HPDE6-E6E7 (cell line): ENCODE measurements around the gene TSPYL1.
A peak's percentile ranks its signal among the peaks of the same experiment; 100 is the strongest.

Experiments used
- DNase-seq: peaks from one replicate; pipeline ENCODE4 v3.0.0; 2011; ENCODE audit warnings: missing footprints; ENCODE audit errors: extremely low spot score

The TSPYL1 gene

DNA sequence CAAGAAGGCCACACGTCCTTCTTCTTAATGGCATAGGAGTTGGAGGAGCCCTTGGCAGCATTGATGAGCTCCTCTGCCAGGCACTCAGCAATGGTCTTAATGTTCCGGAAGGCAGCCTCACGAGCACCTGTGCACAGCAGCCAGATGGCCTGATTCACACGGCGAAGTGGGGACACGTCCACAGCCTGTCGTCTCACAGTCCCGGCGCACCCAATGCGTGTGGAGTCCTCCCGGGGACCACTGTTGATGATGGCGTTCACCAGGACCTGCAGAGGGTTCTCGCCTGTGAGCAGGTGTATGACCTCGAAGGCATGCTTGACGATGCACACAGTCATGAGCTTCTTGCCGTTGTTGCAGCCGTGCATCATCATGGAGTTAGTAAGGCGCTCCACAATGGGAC lies 21.2 kb downstream of the TSPYL1 start:
- DNase-seq: no peak

DNA sequence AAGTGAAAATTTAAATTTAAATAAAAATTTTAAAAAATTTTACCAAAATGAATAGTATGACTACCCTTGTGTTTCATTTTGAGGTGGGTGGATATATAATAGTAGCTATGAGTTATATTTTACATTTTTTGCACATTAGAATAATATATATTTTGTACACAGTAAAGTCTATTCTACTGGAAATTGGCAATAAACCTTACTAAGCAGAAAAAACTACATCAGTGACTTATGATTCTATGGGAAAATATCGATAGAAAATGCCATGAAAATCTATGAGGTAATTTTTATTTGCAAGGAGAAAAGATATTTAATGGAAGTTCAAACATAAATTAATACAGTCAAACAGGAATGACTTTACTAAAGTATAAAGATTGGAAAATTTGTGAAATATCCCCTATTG lies 23.0 kb downstream of the TSPYL1 start:
- no peak for DNase-seq

- no peak for DNase-seq
Observed at GRCh38 chr6:116255246-116255800, 24.4 kb downstream of the TSPYL1 start.

- DNase-seq: no peak
Observed at GRCh38 chr6:116254297-116255056, 25.3 kb downstream of the TSPYL1 start.

GRCh38 chr6:116253505-116254296 lies 26.0 kb downstream of the TSPYL1 start, which contains the start of gene TSPYL4:
Gene TSPYL4, minus strand, starts transcription at chr6:116254075. Its CDS starts 67 bp downstream, at chr6:116254008.
- peak; percentile 81 for DNase-seq

GRCh38 chr6:116253188-116253504 lies 26.6 kb downstream of the TSPYL1 start:
- DNase-seq: no peak

- no peak for DNase-seq
Observed at GRCh38 chr6:116251568-116252384, 28.0 kb downstream of the TSPYL1 start.

GRCh38 chr6:116248577-116248976 lies 31.2 kb downstream of the TSPYL1 start:
- no peak for DNase-seq

DNA sequence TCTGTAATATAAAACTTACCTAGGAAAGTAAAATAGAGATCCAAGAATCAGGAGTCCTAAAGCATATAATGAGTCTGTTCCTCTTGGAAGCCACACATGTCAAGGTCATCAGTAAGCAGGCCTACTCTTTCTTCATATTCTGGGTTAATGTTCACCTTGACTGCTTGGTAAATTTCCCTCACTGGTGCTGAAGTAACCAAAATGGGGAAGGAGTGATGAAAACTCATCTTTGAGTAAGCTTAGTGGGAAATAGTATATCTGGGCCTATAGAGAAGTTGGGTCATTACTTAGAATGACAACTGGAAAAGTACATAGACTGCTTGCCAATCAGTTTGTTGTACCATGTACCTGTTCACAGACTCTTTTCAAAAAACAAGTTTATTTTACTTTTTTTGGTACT lies 32.4 kb downstream of the TSPYL1 start:
- DNase-seq: no peak

GRCh38 chr6:116246089-116246488 lies 33.6 kb downstream of the TSPYL1 start:
- no peak for DNase-seq

GRCh38 chr6:116244284-116244683 lies 35.4 kb downstream of the TSPYL1 start:
- DNase-seq: no peak

GRCh38 chr6:116239856-116240255 lies 39.9 kb downstream of the TSPYL1 start:
- no peak for DNase-seq

DNA sequence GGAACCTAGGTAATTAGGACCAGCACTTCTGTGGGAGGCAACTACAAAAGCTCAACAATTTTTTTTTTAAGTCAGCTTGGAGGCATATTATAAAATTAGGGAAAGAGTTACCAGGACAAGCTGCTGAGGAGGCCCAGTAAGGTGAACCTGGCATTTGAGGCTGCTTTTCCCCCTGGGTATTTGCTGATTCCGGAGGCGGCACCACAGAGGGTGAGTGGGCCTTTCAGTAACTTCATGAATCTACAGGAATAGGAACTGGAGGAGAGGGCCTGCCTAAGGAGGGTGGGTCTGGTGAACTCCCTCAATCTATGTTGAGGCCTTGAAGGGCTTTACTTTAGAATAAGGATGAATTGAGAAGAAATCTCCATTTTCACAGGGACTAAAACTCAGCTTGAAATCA lies 40.5 kb downstream of the TSPYL1 start:
- DNase-seq: no peak

DNA sequence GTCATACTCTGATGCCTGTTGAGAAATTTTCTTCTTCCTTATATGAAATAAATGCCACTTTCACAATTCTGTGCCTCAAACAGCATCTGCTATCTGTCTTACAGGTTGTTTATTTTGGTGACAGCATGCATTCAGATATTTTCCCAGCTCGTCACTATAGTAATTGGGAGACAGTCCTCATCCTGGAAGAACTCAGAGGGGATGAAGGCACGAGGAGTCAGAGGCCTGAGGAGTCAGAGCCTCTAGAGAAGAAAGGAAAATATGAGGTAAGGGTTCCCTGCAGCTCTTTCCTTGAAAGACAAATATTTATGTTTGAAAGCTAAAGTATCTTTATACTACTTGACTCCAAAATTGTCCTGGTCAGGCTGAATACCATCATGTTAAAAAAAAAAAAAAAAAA lies 41.6 kb downstream of the TSPYL1 start:
- no peak for DNase-seq

- DNase-seq: no peak
Observed at GRCh38 chr6:116234689-116235088, 45.0 kb downstream of the TSPYL1 start.

DNA sequence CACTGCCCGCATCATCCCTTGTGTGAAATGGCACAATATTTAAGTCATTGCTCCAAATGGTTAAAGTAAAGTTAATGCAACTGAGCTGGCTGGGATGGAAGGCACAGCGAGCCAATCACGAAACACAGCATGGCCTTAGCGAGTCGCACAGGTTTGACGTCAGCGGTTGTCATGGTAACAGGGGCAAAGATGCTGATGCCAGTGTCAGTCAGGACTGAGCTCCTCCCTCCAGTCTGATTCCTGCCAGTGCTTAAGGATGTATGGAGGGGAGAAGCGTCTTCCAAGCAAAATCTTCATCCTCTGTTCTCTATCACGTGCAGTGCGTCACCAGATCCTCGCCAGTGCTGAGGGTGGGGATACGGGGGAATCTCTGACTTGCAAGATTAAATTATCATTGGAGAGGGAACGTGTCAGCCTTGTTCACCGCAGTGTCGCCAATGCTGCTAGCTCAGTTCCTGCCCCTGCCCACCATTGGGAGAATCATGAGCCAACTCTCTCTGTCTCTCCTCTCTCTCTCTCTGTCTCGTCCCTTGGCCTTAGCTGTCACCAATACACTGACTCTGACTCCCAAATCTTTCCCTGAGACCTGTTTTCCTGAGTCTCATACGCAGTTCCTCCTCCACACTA lies 50.3 kb downstream of the TSPYL1 start:
- DNase-seq: no peak
